ENCODE measurements around the gene CHMP3.

Gene CHMP3

GRCh38 chr2:86580560-86580959, 17.3 kb upstream of the CHMP3 start:
- no peaks in the 10 kb centered on the region for H3K4me1 ChIP-seq (ENCODE audit: control insufficient read depth, insufficient read depth, low read length, poor library complexity, severe bottlenecking)

GRCh38 chr2:86577817-86578456, 14.7 kb upstream of the CHMP3 start:
- no CpG with 5 or more reads among the region's 2 CpGs for WGBS, 2 experiments (ENCODE audit: insufficient coverage in 2 of 2)
- Histone ChIP-seq H3K36me3 (ENCODE audit: control insufficient read depth, insufficient read depth, low read length) (no peaks in the 10 kb centered on the region), H3K27ac (ENCODE audit: low read depth, low read length, severe bottlenecking) (no peak overlapping the region)

More at GRCh38 chr2:86580560-86580959, 17.3 kb upstream of the CHMP3 start:
- Histone ChIP-seq H3K27ac (ENCODE audit: low read depth, low read length, severe bottlenecking) (no peak overlapping the region), H3K36me3 (ENCODE audit: control insufficient read depth, insufficient read depth, low read length) (no peaks in the 10 kb centered on the region), H3K4me3 (ENCODE audit: extremely low read depth, insufficient read depth, low read length, poor library complexity, severe bottlenecking) (no peak overlapping the region), H3K9me3 (ENCODE audit: control insufficient read depth, low read length) (no peaks in the 10 kb centered on the region)

GRCh38 chr2:86570059-86570458, 6.8 kb upstream of the CHMP3 start:
- no peaks in the 10 kb centered on the region for H3K4me1 ChIP-seq (ENCODE audit: control insufficient read depth, insufficient read depth, low read length, poor library complexity, severe bottlenecking)
- WGBS, 2 experiments (ENCODE audit: insufficient coverage in 2 of 2), result 92 to 94% methylated on average over 2 of the region's 3 CpGs

More at GRCh38 chr2:86577817-86578456, 14.7 kb upstream of the CHMP3 start:
- Histone ChIP-seq H3K4me1 (ENCODE audit: control insufficient read depth, insufficient read depth, low read length, poor library complexity, severe bottlenecking) (no peaks in the 10 kb centered on the region), H3K4me3 (ENCODE audit: extremely low read depth, insufficient read depth, low read length, poor library complexity, severe bottlenecking) (no peak overlapping the region), H3K9me3 (ENCODE audit: control insufficient read depth, low read length) (no peaks in the 10 kb centered on the region)

GRCh38 chr2:86566821-86567190, 3.6 kb upstream of the CHMP3 start:
- Histone ChIP-seq H3K9me3 (ENCODE audit: control insufficient read depth, low read length) (peaks cover 8% of the 10 kb centered on the region), H3K36me3 (ENCODE audit: control insufficient read depth, insufficient read depth, low read length) (no peaks in the 10 kb centered on the region), H3K4me1 (ENCODE audit: control insufficient read depth, insufficient read depth, low read length, poor library complexity, severe bottlenecking) (no peaks in the 10 kb centered on the region), H3K4me3 (ENCODE audit: extremely low read depth, insufficient read depth, low read length, poor library complexity, severe bottlenecking) (no peak overlapping the region), H3K27ac (ENCODE audit: low read depth, low read length, severe bottlenecking) (no peak overlapping the region)

More at GRCh38 chr2:86570059-86570458, 6.8 kb upstream of the CHMP3 start:
- H3K9me3 ChIP-seq (ENCODE audit: control insufficient read depth, low read length), result no peaks in the 10 kb centered on the region
- no peak overlapping the region for H3K4me3 ChIP-seq (ENCODE audit: extremely low read depth, insufficient read depth, low read length, poor library complexity, severe bottlenecking)
- no peaks in the 10 kb centered on the region for H3K36me3 ChIP-seq (ENCODE audit: control insufficient read depth, insufficient read depth, low read length)
- H3K27ac ChIP-seq (ENCODE audit: low read depth, low read length, severe bottlenecking), result no peak overlapping the region

GRCh38 chr2:86566158-86566820, 3.0 kb upstream of the CHMP3 start:
- WGBS, 2 experiments (ENCODE audit: insufficient coverage in 2 of 2), result 84 to 89% methylated on average over 3 of the region's 6 CpGs
- Histone ChIP-seq H3K9me3 (ENCODE audit: control insufficient read depth, low read length) (peaks cover 8% of the 10 kb centered on the region), H3K4me3 (ENCODE audit: extremely low read depth, insufficient read depth, low read length, poor library complexity, severe bottlenecking) (no peak overlapping the region), H3K27ac (ENCODE audit: low read depth, low read length, severe bottlenecking) (no peak overlapping the region), H3K36me3 (ENCODE audit: control insufficient read depth, insufficient read depth, low read length) (no peaks in the 10 kb centered on the region), H3K4me1 (ENCODE audit: control insufficient read depth, insufficient read depth, low read length, poor library complexity, severe bottlenecking) (no peaks in the 10 kb centered on the region)

GRCh38 chr2:86563650-86564061, 413 bp upstream of the CHMP3 start:
- peaks cover 12% of the 10 kb centered on the region for H3K36me3 ChIP-seq (ENCODE audit: control insufficient read depth, insufficient read depth, low read length)
- 78 to 92% methylated on average over 13 of the region's 13 CpGs for WGBS, 2 experiments (ENCODE audit: insufficient coverage in 2 of 2)
- no peak overlapping the region for H3K27ac ChIP-seq (ENCODE audit: low read depth, low read length, severe bottlenecking)
- H3K4me3 ChIP-seq (ENCODE audit: extremely low read depth, insufficient read depth, low read length, poor library complexity, severe bottlenecking), result peak overlapping the region; percentile 77
- H3K4me1 ChIP-seq (ENCODE audit: control insufficient read depth, insufficient read depth, low read length, poor library complexity, severe bottlenecking), result no peaks in the 10 kb centered on the region
- peaks cover 8% of the 10 kb centered on the region for H3K9me3 ChIP-seq (ENCODE audit: control insufficient read depth, low read length)

GRCh38 chr2:86562485-86562921, 740 bp downstream of the CHMP3 start:
- Histone ChIP-seq H3K36me3 (ENCODE audit: control insufficient read depth, insufficient read depth, low read length) (peaks cover 14% of the 10 kb centered on the region), H3K4me1 (ENCODE audit: control insufficient read depth, insufficient read depth, low read length, poor library complexity, severe bottlenecking) (no peaks in the 10 kb centered on the region), H3K4me3 (ENCODE audit: extremely low read depth, insufficient read depth, low read length, poor library complexity, severe bottlenecking) (peak overlapping the region; percentile 77), H3K9me3 (ENCODE audit: control insufficient read depth, low read length) (peaks cover 8% of the 10 kb centered on the region), H3K27ac (ENCODE audit: low read depth, low read length, severe bottlenecking) (peak overlapping the region; percentile 98)
- WGBS, 2 experiments (ENCODE audit: insufficient coverage in 2 of 2), result 2 to 4% methylated on average over 5 to 16 of the region's 16 CpGs

GRCh38 chr2:86557836-86558235, 5.4 kb downstream of the CHMP3 start:
- 80 to 100% methylated on average over 2 of the region's 2 CpGs for WGBS, 2 experiments (ENCODE audit: insufficient coverage in 2 of 2)

GRCh38 chr2:86556508-86556907, 6.7 kb downstream of the CHMP3 start:
- peaks cover 32% of the 10 kb centered on the region for H3K36me3 ChIP-seq (ENCODE audit: control insufficient read depth, insufficient read depth, low read length)
- no peak overlapping the region for H3K27ac ChIP-seq (ENCODE audit: low read depth, low read length, severe bottlenecking)
- 79 to 91% methylated on average over 15 to 16 of the region's 16 CpGs for WGBS, 2 experiments (ENCODE audit: insufficient coverage in 2 of 2)
- H3K4me3 ChIP-seq (ENCODE audit: extremely low read depth, insufficient read depth, low read length, poor library complexity, severe bottlenecking), result no peak overlapping the region
- H3K4me1 ChIP-seq (ENCODE audit: control insufficient read depth, insufficient read depth, low read length, poor library complexity, severe bottlenecking), result no peaks in the 10 kb centered on the region
- peaks cover 21% of the 10 kb centered on the region for H3K9me3 ChIP-seq (ENCODE audit: control insufficient read depth, low read length)

More at GRCh38 chr2:86557836-86558235, 5.4 kb downstream of the CHMP3 start:
- no peaks in the 10 kb centered on the region for H3K4me1 ChIP-seq (ENCODE audit: control insufficient read depth, insufficient read depth, low read length, poor library complexity, severe bottlenecking)
- H3K27ac ChIP-seq (ENCODE audit: low read depth, low read length, severe bottlenecking), result no peak overlapping the region
- H3K4me3 ChIP-seq (ENCODE audit: extremely low read depth, insufficient read depth, low read length, poor library complexity, severe bottlenecking), result no peak overlapping the region
- H3K36me3 ChIP-seq (ENCODE audit: control insufficient read depth, insufficient read depth, low read length), result peaks cover 32% of the 10 kb centered on the region
- peaks cover 10% of the 10 kb centered on the region for H3K9me3 ChIP-seq (ENCODE audit: control insufficient read depth, low read length)

- Histone ChIP-seq H3K27ac (ENCODE audit: low read depth, low read length, severe bottlenecking) (no peak overlapping the region), H3K36me3 (ENCODE audit: control insufficient read depth, insufficient read depth, low read length) (peaks cover 48% of the 10 kb centered on the region), H3K4me3 (ENCODE audit: extremely low read depth, insufficient read depth, low read length, poor library complexity, severe bottlenecking) (no peak overlapping the region), H3K4me1 (ENCODE audit: control insufficient read depth, insufficient read depth, low read length, poor library complexity, severe bottlenecking) (no peaks in the 10 kb centered on the region), H3K9me3 (ENCODE audit: control insufficient read depth, low read length) (peaks cover 44% of the 10 kb centered on the region)
- WGBS, 2 experiments (ENCODE audit: insufficient coverage in 2 of 2), result 94 to 100% methylated on average over 2 to 3 of the region's 7 CpGs
Measured at GRCh38 chr2:86552889-86553288, 10.4 kb downstream of the CHMP3 start.

Data from mesodermal cell (in vitro differentiated cells).